ENCODE results near the gene TDRKH. TPM values are rescaled to one million over a fixed set of nuclear protein-coding genes. Genes with fewer than 3 reads are reported as not detected.

Gene TDRKH
- total RNA-seq, 4 donors from 2014 or later, result 1.1 to 5.3 (median 2.3) TPM

DNA sequence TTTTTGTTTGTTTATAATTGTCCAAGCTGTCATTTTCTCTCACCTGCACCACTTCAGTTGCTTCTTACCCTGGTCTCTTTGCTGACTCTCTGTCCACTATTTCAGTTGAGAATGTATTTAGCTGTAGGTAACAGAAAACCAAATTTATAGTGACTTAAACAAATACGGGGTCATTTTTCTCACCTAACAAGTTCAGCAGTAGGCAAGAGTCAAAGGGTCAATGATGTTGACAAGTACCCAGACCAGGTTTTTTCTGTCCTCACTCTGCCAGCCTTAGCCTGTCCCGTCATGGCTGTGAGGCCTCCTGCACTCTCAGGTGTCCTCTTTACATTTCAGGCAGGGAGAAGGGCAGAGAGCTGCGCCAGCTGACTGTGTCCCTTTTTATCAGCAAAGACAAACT is 57.2 kb downstream of the TDRKH start:
- Histone ChIP-seq H3K27ac (no peak overlapping the region), H3K4me3 (no peak overlapping the region), H3K4me1 (peaks cover 0 to 6% (median 0%) of the 10 kb centered on the region in 3 donors), H3K36me3 (no peaks in the 10 kb centered on the region), H3K27me3 (peaks cover 0 to 13% (median 0%) of the 10 kb centered on the region in 4 donors), H3K9me3 (peaks cover 0 to 10% (median 9%) of the 10 kb centered on the region in 3 donors)
- WGBS, 2 donors, result 65 to 79% methylated on average over 2 to 3 of the region's 3 CpGs
- no peak for DNase-seq
- TF ChIP-seq POLR2A (IDR thresholded peaks at IDR 0.05), result no peak
- TF ChIP-seq, protein P1, sequence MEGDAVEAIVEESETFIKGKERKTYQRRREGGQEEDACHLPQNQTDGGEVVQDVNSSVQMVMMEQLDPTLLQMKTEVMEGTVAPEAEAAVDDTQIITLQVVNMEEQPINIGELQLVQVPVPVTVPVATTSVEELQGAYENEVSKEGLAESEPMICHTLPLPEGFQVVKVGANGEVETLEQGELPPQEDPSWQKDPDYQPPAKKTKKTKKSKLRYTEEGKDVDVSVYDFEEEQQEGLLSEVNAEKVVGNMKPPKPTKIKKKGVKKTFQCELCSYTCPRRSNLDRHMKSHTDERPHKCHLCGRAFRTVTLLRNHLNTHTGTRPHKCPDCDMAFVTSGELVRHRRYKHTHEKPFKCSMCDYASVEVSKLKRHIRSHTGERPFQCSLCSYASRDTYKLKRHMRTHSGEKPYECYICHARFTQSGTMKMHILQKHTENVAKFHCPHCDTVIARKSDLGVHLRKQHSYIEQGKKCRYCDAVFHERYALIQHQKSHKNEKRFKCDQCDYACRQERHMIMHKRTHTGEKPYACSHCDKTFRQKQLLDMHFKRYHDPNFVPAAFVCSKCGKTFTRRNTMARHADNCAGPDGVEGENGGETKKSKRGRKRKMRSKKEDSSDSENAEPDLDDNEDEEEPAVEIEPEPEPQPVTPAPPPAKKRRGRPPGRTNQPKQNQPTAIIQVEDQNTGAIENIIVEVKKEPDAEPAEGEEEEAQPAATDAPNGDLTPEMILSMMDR (IDR thresholded peaks at IDR 0.05), result no peak
- intact Hi-C loops (cut with DNase I), result loop anchor here (5.0 to 10.0 kb wide), 3 partner anchors 141 to 288 kb away; no protein-coding TSS in a partner anchor

GRCh38 chr1:151729966-151730291 is 60.4 kb downstream of the TDRKH start:
- DNase-seq, result no peak
- no peaks in the 10 kb centered on the region for H3K36me3 ChIP-seq
- H3K27me3 ChIP-seq, result peaks cover 0 to 29% (median 0%) of the 10 kb centered on the region in 4 donors
- H3K4me1 ChIP-seq, result peaks cover 0 to 5% (median 0%) of the 10 kb centered on the region in 3 donors
- intact Hi-C loops (cut with DNase I), result loop anchor here (5.0 to 10.0 kb wide), 3 partner anchors 138 to 285 kb away; no protein-coding TSS in a partner anchor
- H3K9me3 ChIP-seq, result no peaks in the 10 kb centered on the region
- no peak overlapping the region for H3K4me3 ChIP-seq
- TF ChIP-seq, protein P1 (IDR thresholded peaks at IDR 0.05), result no peak
- TF ChIP-seq POLR2A (IDR thresholded peaks at IDR 0.05), result no peak
- no peak overlapping the region for H3K27ac ChIP-seq
- 72 to 78% methylated on average over 4 of the region's 4 CpGs for WGBS, 2 donors

GRCh38 chr1:151729157-151729965 is 60.9 kb downstream of the TDRKH start:
- DNase-seq, result no peak
- H3K4me3 ChIP-seq, result no peak overlapping the region
- intact Hi-C loops (cut with DNase I), result no loop called here
- no peaks in the 10 kb centered on the region for H3K36me3 ChIP-seq
- no peak for TF ChIP-seq POLR2A (IDR thresholded peaks at IDR 0.05)
- TF ChIP-seq, protein P1 (IDR thresholded peaks at IDR 0.05), result no peak
- no peak overlapping the region for H3K27ac ChIP-seq
- 54 to 79% methylated on average over 6 to 7 of the region's 10 CpGs for WGBS, 2 donors
- H3K9me3 ChIP-seq, result no peaks in the 10 kb centered on the region
- peaks cover 0 to 35% (median 0%) of the 10 kb centered on the region in 4 donors for H3K27me3 ChIP-seq
- peaks cover 0 to 5% (median 0%) of the 10 kb centered on the region in 3 donors for H3K4me1 ChIP-seq

- intact Hi-C loops (cut with DNase I), result no loop called here
- TF ChIP-seq, protein P1 (IDR thresholded peaks at IDR 0.05), result no peak
- no peak for TF ChIP-seq POLR2A (IDR thresholded peaks at IDR 0.05)
- Histone ChIP-seq H3K9me3 (no peaks in the 10 kb centered on the region), H3K27ac (peak overlapping the region in 3 of 4 donors; percentile 55 to 68 (median 67)), H3K36me3 (no peaks in the 10 kb centered on the region), H3K4me1 (peaks cover 0 to 14% (median 0%) of the 10 kb centered on the region in 3 donors), H3K27me3 (peaks cover 0 to 44% (median 0%) of the 10 kb centered on the region in 4 donors), H3K4me3 (peak overlapping the region in 1 of 4 donors; percentile 46)
- 35 to 53% methylated on average over 16 to 19 of the region's 19 CpGs for WGBS, 2 donors
- no peak for DNase-seq
Observed at GRCh38 chr1:151728151-151729054, 61.9 kb downstream of the TDRKH start.

Data from esophagus squamous epithelium (tissue), 5 donors.